ENCODE measurements around the gene SEBOX. TPM values are rescaled to one million over a fixed set of nuclear protein-coding genes. Genes with fewer than 3 reads are reported as not detected.

The SEBOX gene, protein sequence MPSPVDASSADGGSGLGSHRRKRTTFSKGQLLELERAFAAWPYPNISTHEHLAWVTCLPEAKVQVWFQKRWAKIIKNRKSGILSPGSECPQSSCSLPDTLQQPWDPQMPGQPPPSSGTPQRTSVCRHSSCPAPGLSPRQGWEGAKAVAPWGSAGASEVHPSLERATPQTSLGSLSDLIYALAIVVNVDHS
- not detected in 2 replicates for total RNA-seq

DNA sequence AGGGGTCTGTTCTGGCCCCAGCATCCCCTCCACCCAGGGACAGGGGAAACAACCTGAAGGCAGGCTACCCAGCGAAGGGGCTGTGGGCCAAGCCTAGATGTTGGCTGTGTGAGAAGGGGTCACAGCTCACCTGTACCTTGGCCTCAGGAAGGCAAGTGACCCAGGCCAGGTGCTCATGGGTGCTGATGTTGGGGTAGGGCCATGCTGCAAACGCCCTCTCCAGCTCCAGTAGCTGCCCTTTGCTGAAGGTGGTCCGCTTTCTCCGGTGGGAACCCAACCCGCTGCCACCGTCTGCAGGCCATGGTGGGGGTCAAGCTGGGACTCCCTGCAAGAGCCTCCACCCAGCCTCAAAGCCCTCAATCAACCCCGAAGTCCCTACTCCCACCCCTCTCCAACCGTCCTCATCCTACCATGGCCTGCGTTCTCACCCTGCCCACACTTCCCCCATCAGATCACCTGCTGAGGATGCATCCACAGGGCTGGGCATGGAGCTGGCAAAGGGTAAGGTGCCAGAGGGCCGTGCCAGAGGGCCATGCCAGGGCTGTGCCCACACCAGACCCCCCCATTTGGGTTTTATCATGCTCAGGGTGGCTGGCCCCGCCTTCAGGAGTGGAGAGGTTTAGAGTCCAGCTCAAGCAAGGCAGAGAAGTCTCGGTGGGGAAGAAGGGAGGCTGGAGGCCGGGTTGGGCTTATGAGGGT, at the start of gene SEBOX:
Gene SEBOX, minus strand, starts transcription at position 535 of the 699 bp plus-strand sequence. Its CDS starts 48 bp downstream, at position 487.

DNA sequence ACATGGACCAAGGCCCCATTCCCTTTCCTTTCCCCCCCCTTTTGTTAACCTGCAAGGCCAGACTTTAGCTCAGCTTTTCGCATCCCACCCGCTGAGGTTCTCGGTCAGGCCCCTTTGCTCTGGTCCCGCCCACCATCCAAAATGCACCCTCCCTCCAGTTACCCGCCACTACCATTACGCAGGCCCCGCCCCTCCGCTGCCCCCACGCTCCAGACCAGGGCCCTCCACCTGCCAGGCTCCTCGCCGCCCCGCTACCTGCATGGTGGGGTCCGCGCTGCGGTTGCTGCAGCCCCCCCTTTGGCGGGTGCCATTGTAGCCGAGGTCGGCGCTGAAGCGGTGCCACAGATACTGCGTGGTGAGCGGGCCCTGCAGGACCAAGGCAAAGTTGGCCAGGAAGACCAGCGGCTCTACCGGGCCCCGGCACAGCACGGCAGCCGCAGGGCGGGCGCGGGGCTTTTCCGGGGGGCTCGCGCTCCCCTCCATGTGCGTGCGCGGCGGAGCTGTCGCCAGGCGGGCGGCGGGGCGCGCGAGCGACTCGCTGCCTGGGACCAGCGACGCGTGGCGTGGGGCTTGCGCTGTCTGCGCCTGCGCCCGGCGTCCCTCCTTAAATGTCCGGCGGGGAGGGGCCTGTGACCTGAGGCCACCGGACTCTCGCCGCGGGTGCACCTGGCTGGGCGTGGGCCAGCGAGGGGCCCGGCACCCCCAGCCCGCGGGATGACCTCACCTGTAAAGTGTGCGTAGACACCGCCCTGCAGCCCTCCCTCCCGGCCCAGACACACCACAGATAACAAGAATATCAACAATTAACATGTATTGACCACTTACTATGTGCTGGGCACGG, 40.9 kb upstream of the SEBOX start, which contains the start of gene SLC46A1:
Gene SLC46A1, minus strand, starts transcription at position 581 of the 841 bp plus-strand sequence. Its CDS starts 98 bp downstream, at position 483.

DNA sequence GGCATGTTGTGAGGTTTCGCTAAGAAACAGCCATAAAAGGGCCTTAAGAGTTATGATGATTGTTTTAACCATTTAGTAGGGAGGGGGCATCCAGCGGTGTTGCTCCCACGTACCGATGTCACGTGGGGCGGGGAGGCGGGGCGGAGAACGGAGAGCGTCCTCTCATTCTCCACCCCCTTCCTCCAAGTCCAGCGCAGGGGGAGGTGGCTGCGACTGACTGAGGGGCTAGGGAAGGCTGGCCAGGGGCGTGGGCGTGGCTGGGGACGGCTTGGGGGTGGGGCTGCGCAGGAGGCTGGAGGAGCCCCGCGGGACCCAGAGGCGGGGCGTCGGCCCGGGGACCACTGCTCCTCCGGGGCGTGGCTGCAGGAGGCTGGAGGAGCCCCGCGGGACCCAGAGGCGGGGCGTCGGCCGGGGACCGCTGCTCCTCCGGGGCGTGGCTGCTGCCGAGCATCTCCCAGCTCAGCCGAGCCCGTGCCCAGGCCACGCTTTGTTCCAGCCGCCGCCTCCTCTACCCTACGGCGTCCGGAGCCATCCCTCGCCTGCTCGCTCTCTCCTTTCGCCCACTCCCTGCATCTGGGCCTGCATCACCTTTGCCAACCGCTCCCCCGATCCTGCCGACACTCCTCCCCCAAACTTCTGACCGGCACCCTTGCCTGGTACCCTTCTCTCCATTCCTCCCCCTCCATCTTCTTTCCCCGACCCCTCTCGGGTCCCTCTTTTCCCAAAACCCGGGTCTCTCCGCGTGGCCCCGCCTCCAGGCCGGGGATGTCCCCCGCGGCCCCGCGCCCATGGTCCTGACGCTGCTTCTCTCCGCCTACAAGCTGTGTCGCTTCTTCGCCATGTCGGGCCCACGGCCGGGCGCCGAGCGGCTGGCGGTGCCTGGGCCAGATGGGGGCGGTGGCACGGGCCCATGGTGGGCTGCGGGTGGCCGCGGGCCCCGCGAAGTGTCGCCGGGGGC, 6.5 kb upstream of the SEBOX start, which contains the start of gene SARM1:
Gene SARM1, plus strand, starts transcription at position 450 of the 958 bp plus-strand sequence. Its CDS starts 339 bp downstream, at position 789.

DNA sequence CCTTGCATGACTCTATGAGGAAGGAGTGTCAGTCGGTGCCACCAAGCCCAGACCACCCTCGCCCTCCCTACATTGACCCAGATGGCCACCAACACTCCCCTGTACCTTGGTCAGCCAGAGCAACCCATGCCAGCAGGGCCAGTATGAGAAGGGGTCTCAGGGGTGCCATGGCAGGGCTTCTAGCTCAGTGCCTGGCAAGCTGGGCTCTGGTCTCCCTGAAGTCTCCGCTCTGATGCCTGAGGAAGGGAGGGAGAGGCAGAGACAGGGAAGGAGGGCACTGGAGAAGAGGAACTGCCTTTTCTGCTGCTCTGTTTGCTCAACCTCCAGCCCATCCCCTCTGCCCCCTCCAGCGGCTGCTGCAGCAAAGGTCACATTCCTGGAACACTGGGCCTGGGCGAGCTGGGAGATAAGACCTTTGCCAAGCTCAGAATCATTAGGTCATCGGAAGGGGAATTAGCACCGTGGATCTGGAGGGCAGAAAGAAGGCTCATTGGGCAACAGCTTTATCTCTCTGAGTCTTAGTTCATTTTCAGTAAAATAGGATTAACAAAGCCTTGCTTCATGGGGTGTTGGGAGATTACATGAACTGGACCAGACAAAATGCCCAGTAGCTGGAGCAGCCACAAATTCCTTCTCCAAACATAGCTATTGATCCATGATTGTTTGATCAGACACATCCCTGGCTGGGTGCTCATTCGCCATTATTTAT, 5.2 kb upstream of the SEBOX start, which contains the start of gene VTN:
Gene VTN, minus strand, starts transcription at position 273 of the 709 bp plus-strand sequence. Its CDS starts 104 bp downstream, at position 169.

DNA sequence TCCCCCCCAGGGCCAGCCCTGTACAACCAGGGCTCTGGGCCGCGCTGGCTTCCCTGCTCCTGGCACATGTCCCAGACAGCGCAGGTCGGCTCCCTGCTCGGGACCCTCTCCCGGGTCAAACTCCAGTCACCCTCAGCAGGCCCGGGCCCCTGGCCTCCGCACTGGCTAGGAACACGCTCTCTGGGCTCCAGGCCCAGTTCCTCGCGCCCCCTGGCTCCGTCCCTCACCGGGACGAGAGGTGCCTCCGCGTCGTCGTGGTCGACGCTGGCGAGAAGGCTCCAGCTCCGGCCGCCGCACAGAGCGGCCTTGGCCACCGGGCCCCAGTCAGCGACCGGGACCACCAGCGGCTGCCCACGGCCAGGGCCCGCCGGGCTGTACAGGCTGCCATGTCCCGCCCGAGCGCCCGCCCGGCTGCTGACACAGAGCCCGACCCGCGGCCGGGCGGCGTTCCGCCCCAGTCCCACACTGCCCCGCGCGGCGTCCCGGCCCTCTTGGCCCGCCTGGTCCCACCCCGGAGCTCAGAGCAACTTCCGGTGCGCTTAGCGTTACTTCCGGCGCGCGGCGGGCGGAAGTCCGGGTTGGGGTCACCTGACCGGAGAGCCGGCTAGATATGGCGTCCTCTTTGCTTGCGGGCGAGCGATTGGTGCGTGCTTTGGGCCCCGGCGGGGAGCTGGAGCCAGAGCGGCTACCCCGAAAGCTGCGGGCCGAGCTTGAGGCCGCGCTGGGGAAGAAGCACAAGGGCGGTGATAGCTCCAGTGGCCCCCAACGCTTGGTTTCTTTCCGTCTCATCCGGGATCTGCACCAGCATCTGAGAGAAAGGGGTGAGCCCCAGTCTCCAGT, 7.7 kb downstream of the SEBOX start, which contains the start of gene POLDIP2:
Gene POLDIP2, minus strand, starts transcription at position 467 of the 840 bp plus-strand sequence. Its CDS starts 79 bp downstream, at position 388.

DNA sequence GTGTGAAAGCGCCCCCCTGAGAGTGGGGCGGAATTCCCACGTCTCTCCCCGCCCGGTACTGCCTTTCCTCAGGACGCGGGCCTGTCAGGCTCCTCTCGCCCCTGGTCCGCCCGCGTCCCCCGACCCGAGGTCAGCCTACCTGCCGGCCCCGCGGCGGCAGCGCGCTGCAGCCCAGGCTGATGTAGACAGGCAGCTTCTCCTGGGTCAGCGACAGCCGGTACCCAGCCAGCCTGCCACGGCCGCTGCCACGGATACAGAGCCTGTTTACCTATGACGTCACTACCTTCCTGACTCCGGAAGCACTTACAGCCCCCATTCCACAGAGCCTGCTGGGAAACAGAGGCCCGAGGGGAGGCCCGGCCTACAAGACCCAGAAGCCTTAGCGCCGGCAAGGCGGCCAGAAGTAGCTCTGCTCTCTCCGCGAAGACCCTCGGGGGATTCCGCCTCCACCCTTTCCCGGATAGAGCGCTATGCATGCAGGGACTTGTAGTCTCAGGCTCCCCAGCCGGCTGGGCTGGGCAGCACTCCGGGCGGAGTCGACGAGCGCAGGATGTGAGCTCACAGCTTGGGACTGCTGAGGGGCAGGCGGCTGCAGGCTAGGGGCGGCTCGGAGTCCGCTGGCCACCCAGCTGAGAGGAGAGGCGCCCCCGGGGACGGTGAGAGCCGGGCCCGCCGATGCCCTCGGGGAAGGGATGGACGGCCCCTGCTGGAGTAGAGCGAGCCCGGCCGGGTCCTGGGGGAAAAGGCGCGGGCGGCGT, 29.6 kb downstream of the SEBOX start, which contains the start of the genes IFT20 and TNFAIP1:
Gene IFT20, minus strand, starts transcription at position 272 of the 758 bp plus-strand sequence. CDS start 3,487 bp downstream, outside the sequence.
Gene TNFAIP1, plus strand, starts transcription at position 561 of the 758 bp plus-strand sequence. CDS start 3,761 bp downstream, outside the sequence.

DNA sequence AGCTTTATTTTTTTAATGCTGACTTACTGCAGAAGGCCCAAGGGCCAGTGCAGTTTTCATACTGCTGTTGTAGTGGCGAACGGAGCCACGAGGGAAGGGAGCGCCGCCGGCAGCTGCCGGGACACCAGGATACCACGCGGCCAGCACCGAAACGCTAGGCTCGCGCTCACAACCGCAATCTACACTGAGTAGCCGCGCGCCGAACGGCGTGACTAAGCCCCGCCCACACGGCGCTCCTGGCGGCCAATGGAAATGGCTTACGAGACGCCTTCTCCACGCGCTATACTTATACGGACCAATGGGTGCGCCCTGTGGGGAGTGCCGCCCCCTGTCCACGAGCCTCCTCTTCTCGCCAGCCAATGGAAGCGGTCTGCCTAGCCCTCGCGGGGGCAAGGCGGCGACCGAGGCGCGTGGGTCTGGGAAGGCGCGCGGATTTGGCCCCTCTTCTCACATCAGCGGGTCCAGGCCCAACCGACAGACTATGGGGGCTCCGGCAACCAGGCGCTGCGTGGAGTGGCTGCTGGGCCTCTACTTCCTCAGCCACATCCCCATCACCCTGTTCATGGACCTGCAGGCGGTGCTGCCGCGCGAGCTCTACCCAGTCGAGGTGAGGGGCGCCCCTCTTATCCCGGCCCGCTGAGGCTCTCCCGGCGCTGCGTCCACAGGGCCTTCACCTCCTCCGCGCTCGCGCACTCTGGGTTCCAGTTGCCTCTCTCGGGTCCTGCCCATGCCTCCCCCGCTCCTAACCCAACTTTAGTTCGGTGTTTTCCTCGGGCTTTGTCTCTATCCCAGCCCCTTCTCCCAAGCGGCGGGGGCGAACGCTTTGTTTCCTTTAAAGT, 46.0 kb downstream of the SEBOX start, which contains the start of gene TMEM97:
Gene TMEM97, plus strand, starts transcription at position 442 of the 839 bp plus-strand sequence. Its CDS starts 40 bp downstream, at position 482.

Other genes with a start within 250 kb of the SEBOX start
- 42.7 and 48.0 TPM in 2 replicates for gene TMEM97, start 46.0 kb downstream of the SEBOX start, total RNA-seq
- 49.3 and 64.5 TPM in 2 replicates for gene IFT20, start 29.7 kb downstream of the SEBOX start, total RNA-seq
- gene TNFAIP1, start 29.4 kb downstream of the SEBOX start, total RNA-seq = 30.6 and 32.4 TPM in 2 replicates
- gene POLDIP2, start 7.7 kb downstream of the SEBOX start, total RNA-seq = 147 and 150 TPM in 2 replicates
- 0.29 and 1.4 TPM in 2 replicates for gene VTN, start 5.1 kb upstream of the SEBOX start, total RNA-seq
- gene SARM1, start 6.5 kb upstream of the SEBOX start, total RNA-seq = 4.6 and 5.8 TPM in 2 replicates
- 4.0 and 4.1 TPM in 2 replicates for gene SLC46A1, start 41.0 kb upstream of the SEBOX start, total RNA-seq
- not detected in 2 replicates for gene SLC13A2, start 108.4 kb upstream of the SEBOX start, total RNA-seq
- not detected in 2 replicates for gene FOXN1, start 141.1 kb upstream of the SEBOX start, total RNA-seq
- gene UNC119, start 187.4 kb upstream of the SEBOX start, total RNA-seq = 31.1 and 37.2 TPM in 2 replicates
- 57.8 and 64.9 TPM in 2 replicates for gene PIGS, start 206.3 kb upstream of the SEBOX start, total RNA-seq
- gene ALDOC, start 211.7 kb upstream of the SEBOX start, total RNA-seq = 102 and 110 TPM in 2 replicates
- 43.2 and 48.1 TPM in 2 replicates for gene SPAG5, start 233.8 kb upstream of the SEBOX start, total RNA-seq
- 0.35 and 0.58 TPM in 2 replicates for gene RSKR, start 249.0 kb upstream of the SEBOX start, total RNA-seq

Measured in myometrial cell (primary cell).